ENCODE results near the gene REXO1.

REXO1 gene

DNA sequence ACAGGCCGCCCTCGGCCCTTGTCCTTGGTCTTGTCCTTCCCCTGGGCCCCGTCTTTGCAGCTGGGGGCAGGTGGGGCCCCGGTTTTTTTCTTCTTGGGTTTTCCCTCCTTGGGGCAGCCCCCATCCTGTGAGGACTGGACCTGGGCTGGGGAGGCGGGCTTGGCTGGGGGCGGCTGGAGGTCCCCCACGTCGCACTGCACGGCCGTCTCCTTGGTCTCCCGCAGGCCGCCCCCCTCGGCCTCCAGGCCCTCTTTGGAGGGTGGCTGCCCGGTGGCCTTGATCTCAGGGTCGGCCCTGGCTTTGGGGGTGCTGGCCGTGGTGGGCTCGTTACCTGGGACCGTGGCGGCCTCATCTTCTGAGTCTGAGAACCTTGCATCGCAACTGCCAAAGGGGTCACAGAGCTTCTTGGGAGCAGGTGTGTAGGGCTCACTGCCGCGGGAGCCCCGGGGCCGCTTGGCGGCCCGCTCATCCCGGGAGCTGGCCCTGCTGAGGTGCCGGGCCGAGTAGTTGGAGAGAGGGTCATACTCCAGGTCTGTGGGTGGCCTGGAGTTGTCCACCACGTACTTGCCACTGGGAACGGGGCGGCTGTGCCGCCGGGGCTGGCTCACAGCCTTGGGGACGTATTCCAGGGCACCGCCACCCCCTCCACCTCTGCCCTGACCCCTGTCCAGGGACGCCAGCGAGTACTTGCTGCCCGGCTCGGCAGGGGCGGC, 20.6 kb downstream of the REXO1 start:
- Histone ChIP-seq H3K9me3 (ENCODE audit: control insufficient read depth, low read length) (no peaks in the 10 kb centered on the region), H3K27ac (ENCODE audit: insufficient read depth, low read depth, low read length, poor library complexity, severe bottlenecking) (no peak overlapping the region), H3K4me1 (ENCODE audit: control insufficient read depth, insufficient read depth, low read length) (peaks cover 14% of the 10 kb centered on the region), H3K4me3 (ENCODE audit: insufficient read depth, low read depth, low read length) (no peak overlapping the region), H3K36me3 (ENCODE audit: control insufficient read depth, insufficient read depth, low read length) (no peaks in the 10 kb centered on the region), H3K27me3 (ENCODE audit: control insufficient read depth, insufficient read depth, low read length, poor library complexity, severe bottlenecking) (no peaks in the 10 kb centered on the region)
- 93% methylated on average over 41 of the region's 41 CpGs for WGBS, 2 experiments

DNA sequence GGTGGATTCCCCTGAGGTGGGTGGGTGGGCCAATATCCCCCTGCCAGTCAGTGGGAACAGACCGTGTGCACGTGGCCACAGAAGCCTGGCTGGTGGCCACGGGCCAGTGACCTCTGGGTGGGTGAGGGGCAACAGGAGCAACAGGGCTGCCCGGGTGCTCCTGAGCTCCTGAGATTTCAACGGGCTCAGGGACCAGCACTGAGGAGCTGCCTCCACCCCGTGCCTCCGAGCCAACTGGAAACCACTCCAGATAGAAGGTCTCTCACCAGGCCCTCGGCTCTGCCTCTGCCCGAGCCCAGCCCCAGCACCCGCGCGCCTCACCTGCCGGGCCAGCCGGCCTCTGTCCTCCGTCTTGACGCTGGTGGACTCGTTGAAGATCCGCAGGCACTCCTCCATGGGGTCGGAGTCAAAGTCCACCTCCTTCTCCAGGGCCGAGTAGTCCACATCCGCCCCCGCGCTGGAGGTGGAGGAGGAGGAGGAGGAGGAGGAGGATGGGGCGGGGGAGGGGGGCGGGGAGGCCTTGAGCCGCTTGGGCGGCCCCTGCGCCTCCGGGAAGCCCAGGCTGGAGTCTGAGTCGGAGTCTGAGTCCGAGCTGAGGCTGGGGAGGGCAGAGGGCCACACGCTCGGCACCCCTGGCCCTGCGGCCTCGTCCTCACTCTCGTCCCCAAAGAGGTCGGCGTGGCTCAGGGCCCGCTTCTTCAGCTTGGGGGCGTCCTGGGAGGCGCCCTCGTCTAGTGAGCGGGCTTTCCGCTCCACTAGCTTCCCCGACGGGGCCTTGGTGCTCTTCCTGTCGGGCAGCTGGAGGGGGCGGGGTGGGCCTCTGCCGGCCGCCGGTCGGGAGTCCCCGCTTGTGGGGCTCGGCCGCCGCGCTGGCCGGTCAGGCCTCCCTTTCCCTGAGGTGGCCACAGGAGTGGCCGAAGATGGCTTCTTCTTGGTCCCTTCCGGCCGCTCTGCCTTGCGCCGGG, 21.4 kb downstream of the REXO1 start:
- Histone ChIP-seq H3K4me1 (ENCODE audit: control insufficient read depth, insufficient read depth, low read length) (peaks cover 14% of the 10 kb centered on the region), H3K27me3 (ENCODE audit: control insufficient read depth, insufficient read depth, low read length, poor library complexity, severe bottlenecking) (no peaks in the 10 kb centered on the region), H3K27ac (ENCODE audit: insufficient read depth, low read depth, low read length, poor library complexity, severe bottlenecking) (peak overlapping the region; percentile 48), H3K4me3 (ENCODE audit: insufficient read depth, low read depth, low read length) (no peak overlapping the region), H3K36me3 (ENCODE audit: control insufficient read depth, insufficient read depth, low read length) (peaks cover 1% of the 10 kb centered on the region), H3K9me3 (ENCODE audit: control insufficient read depth, low read length) (no peaks in the 10 kb centered on the region)
- 32% methylated on average over 63 of the region's 63 CpGs for WGBS, 2 experiments

DNA sequence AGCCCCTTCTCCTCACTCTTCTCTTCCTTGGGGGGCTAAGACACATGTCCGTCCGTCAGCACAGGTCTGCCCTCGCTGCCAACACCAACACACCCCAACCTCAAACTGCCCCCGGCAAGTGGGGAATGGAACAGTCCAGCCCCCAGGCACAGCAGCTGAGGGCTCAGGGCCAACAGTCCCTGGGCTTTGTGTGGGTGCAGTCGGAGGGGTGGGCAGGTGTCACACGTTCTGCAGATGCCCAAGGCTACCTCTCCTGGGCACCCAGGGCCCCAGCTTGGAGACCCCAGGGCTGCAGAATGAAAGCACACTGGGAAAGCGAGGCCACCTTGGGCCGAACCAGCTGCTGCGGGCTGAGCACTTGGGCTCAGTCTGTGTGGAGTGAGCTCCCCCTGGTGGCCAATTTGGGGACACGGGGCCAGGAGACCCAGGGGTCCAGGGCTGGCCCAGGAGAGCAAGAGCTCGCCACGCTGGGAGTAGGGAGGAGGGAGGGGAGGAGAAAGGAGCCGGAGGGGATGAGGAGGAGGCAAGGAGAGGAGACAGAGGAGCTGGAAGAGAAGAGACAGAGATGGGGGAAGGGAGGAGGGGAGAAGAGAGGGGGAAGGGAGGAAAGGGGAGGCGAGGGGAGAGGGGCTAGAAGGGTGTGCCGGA, 22.2 kb downstream of the REXO1 start:
- peaks cover 14% of the 10 kb centered on the region for H3K4me1 ChIP-seq (ENCODE audit: control insufficient read depth, insufficient read depth, low read length)
- H3K4me3 ChIP-seq (ENCODE audit: insufficient read depth, low read depth, low read length): no peak overlapping the region
- peak overlapping the region; percentile 48 for H3K27ac ChIP-seq (ENCODE audit: insufficient read depth, low read depth, low read length, poor library complexity, severe bottlenecking)
- 44 to 45% methylated on average over 15 of the region's 15 CpGs for WGBS, 2 experiments
- no peaks in the 10 kb centered on the region for H3K27me3 ChIP-seq (ENCODE audit: control insufficient read depth, insufficient read depth, low read length, poor library complexity, severe bottlenecking)
- peaks cover 8% of the 10 kb centered on the region for H3K36me3 ChIP-seq (ENCODE audit: control insufficient read depth, insufficient read depth, low read length)
- no peaks in the 10 kb centered on the region for H3K9me3 ChIP-seq (ENCODE audit: control insufficient read depth, low read length)

DNA sequence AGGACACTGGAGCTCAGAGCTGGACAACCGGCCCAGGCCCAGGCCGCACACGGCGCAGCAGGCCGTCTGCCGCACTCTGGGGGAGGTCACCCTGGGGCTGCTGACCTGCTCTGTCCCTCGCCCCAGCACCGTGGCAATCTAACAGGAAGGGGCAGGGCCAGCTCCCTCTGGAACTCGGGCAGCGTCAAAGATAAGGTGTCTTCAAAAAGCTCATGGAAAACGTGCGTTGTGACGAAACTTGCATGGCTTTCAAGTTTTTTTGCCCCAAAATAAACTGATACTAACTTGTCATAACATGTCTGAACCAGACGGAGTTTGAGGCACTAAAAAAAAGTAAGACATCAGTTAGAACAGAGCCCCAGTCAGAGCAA, 24.0 kb downstream of the REXO1 start:
- Histone ChIP-seq H3K9me3 (ENCODE audit: control insufficient read depth, low read length) (no peaks in the 10 kb centered on the region), H3K4me3 (ENCODE audit: insufficient read depth, low read depth, low read length) (no peak overlapping the region), H3K36me3 (ENCODE audit: control insufficient read depth, insufficient read depth, low read length) (peaks cover 14% of the 10 kb centered on the region), H3K27ac (ENCODE audit: insufficient read depth, low read depth, low read length, poor library complexity, severe bottlenecking) (no peak overlapping the region), H3K4me1 (ENCODE audit: control insufficient read depth, insufficient read depth, low read length) (peaks cover 18% of the 10 kb centered on the region), H3K27me3 (ENCODE audit: control insufficient read depth, insufficient read depth, low read length, poor library complexity, severe bottlenecking) (no peaks in the 10 kb centered on the region)
- WGBS, 2 experiments: 94% methylated on average over 14 of the region's 14 CpGs

DNA sequence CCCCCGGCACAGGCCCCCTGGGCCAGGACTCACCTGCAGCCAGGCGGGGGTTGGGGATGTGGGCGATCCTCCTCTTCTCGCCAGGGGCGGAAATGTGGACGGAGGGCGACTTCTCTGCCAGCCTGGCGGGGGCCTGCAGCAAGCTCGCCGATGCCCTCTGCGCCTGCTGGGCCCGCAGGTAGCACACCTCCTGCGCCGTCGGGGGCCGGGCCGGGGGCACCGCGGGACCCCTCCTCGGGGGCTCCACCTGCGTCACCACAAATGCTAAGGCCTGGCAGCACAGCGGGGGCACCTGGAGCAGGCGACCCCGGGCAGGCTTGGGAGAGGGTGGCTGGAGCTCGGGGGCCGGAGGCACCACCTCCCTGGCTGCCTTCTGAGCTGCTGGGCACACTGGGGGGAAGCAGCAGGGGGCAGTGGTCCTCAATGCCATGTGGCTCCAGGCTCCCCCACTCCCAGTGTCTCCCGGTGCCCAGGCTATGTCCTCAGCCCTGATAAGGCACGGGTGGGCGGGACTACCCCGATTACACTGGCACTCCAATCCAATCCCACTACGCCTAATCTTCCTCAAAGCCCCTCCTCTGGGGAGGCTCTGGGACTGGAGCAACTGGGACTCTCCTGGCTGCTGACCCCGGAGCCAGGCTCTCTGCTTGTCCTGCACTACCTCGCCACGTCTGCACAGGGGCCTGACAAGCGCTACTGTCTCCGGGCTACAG, 24.6 kb downstream of the REXO1 start:
- 94 to 95% methylated on average over 36 of the region's 36 CpGs for WGBS, 2 experiments
- Histone ChIP-seq H3K27me3 (ENCODE audit: control insufficient read depth, insufficient read depth, low read length, poor library complexity, severe bottlenecking) (no peaks in the 10 kb centered on the region), H3K4me3 (ENCODE audit: insufficient read depth, low read depth, low read length) (no peak overlapping the region), H3K4me1 (ENCODE audit: control insufficient read depth, insufficient read depth, low read length) (peaks cover 18% of the 10 kb centered on the region), H3K27ac (ENCODE audit: insufficient read depth, low read depth, low read length, poor library complexity, severe bottlenecking) (no peak overlapping the region), H3K36me3 (ENCODE audit: control insufficient read depth, insufficient read depth, low read length) (peaks cover 14% of the 10 kb centered on the region), H3K9me3 (ENCODE audit: control insufficient read depth, low read length) (no peaks in the 10 kb centered on the region)

DNA sequence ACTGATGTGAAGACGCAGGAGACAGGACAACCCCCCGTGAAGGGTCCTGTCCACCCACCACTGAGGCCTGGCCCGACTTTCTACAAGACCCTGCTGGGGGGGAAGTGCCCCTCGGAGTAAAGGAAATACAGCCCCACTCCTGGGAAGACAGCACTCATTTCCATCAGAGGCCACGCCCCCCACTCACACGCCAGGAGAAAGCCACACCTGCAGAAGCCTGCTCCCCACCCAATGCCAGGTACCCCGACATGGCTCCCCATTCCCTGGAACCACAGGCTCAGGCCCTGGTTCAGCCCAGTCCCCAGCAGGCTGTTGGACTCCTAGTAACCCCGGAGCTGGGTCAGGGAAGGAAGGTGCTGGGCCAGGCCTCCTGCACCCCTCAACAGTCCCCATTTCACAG, 25.3 kb downstream of the REXO1 start:
- Histone ChIP-seq H3K27me3 (ENCODE audit: control insufficient read depth, insufficient read depth, low read length, poor library complexity, severe bottlenecking) (no peaks in the 10 kb centered on the region), H3K9me3 (ENCODE audit: control insufficient read depth, low read length) (no peaks in the 10 kb centered on the region), H3K27ac (ENCODE audit: insufficient read depth, low read depth, low read length, poor library complexity, severe bottlenecking) (no peak overlapping the region), H3K36me3 (ENCODE audit: control insufficient read depth, insufficient read depth, low read length) (peaks cover 14% of the 10 kb centered on the region), H3K4me3 (ENCODE audit: insufficient read depth, low read depth, low read length) (no peak overlapping the region), H3K4me1 (ENCODE audit: control insufficient read depth, insufficient read depth, low read length) (peaks cover 18% of the 10 kb centered on the region)
- WGBS, 2 experiments: 92 to 94% methylated on average over 8 of the region's 8 CpGs

DNA sequence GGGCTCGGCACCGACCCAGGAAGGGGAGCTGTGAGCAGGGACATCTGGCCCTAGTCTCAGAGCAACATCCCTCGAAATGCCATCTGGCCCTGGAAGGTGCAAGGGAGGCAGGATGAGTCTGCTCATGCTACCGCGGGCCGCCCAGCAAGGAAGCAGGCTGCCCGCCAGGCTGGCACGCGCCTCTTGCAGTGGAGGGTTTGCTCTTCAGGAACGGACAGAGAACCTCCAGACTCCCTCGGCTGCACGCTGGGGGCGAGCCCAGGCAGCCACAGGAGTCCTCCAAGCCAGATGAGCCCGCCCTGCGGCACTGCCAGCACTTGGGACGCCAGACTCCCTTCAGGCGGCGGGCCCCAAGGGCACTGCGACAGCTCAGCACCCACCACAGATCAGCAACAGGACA, 26.1 kb downstream of the REXO1 start:
- Histone ChIP-seq H3K9me3 (ENCODE audit: control insufficient read depth, low read length) (no peaks in the 10 kb centered on the region), H3K4me1 (ENCODE audit: control insufficient read depth, insufficient read depth, low read length) (peaks cover 11% of the 10 kb centered on the region), H3K4me3 (ENCODE audit: insufficient read depth, low read depth, low read length) (no peak overlapping the region), H3K27me3 (ENCODE audit: control insufficient read depth, insufficient read depth, low read length, poor library complexity, severe bottlenecking) (no peaks in the 10 kb centered on the region), H3K36me3 (ENCODE audit: control insufficient read depth, insufficient read depth, low read length) (peaks cover 19% of the 10 kb centered on the region), H3K27ac (ENCODE audit: insufficient read depth, low read depth, low read length, poor library complexity, severe bottlenecking) (no peak overlapping the region)
- WGBS, 2 experiments: 93 to 96% methylated on average over 19 of the region's 19 CpGs

DNA sequence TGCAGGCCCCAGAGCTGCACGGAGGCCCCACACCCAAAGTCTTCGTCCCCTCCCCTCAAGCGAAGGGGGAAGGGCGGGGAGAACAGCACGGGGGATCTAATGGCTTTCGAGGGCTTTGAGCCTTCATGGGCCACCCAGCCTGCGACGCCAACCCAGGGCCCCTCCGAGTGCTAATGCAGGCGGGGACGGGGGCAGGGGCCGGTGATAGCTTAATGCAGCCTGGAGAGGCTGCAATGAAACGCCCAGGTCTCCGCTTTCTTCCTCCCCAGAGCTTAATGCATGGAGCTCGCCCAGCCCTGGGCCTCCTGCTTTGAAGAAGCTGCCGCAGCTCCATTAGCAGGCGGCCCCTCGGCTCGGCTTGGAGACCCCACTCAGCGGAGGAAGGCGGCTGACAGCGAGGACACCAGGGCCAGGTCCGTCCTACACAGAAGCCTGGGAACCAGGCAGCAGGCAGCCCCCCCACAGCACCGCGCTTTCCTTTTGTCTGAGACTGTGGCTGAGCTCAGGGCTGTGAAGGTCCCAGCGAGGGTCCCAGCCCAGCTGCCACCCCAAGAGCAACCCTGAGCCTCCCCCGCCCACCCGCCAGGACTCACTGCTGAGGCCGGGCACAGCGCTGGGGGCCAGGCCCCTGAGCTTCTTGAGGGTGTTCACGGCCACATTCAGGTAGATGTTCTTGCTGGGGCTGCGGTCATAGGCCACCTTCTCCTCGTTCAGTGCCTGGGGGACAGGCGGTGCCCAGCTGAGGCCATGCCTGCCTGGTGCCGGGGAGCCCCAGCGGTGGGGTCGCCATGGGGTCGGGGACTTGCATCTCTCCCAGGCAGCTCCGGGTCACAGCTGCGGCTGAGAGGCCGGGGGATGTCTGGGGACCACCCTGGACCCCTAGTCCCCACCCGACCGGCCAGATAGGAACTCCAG, 28.7 kb downstream of the REXO1 start:
- 90 to 91% methylated on average over 43 of the region's 43 CpGs for WGBS, 2 experiments

DNA sequence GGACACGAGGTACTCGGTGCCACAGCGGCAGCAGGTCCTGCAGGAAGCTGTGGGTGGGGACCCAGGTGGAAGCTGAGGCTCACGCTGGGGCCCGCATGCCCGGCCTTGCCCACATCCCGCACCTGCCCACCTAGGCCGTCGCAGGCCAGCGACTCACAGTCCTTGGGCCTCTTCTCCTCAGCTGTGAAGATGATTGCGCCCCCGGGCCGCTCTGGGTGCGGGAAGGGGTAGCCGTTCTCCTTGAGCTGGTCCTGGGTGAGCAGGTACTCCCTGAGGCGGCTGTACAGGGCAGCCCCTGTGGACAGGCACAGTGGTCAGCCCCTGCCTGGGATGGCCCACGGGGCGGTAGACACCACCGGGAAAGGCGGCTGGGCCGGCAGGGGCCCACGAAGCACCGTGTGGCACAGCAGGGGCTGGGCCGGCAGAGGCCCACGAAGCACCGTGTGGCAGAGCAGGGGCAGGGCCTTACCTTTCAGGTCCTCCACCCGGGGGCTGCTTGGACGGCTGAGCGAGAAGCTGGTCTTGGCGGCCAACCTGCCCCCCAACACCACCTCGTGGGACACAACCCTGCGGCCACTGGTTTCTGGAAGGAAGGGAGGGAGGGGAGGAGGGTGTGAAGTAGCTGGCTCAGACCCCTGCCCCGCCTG, 29.6 kb downstream of the REXO1 start:
- Histone ChIP-seq H3K36me3 (ENCODE audit: control insufficient read depth, insufficient read depth, low read length) (peaks cover 24% of the 10 kb centered on the region), H3K4me1 (ENCODE audit: control insufficient read depth, insufficient read depth, low read length) (peaks cover 4% of the 10 kb centered on the region), H3K27ac (ENCODE audit: insufficient read depth, low read depth, low read length, poor library complexity, severe bottlenecking) (no peak overlapping the region), H3K4me3 (ENCODE audit: insufficient read depth, low read depth, low read length) (no peak overlapping the region), H3K27me3 (ENCODE audit: control insufficient read depth, insufficient read depth, low read length, poor library complexity, severe bottlenecking) (no peaks in the 10 kb centered on the region), H3K9me3 (ENCODE audit: control insufficient read depth, low read length) (no peaks in the 10 kb centered on the region)
- 95% methylated on average over 31 to 33 of the region's 33 CpGs for WGBS, 2 experiments

More for the DNA sequence above, 28.7 kb downstream of the REXO1 start:
- H3K27me3 ChIP-seq (ENCODE audit: control insufficient read depth, insufficient read depth, low read length, poor library complexity, severe bottlenecking): no peaks in the 10 kb centered on the region
- H3K36me3 ChIP-seq (ENCODE audit: control insufficient read depth, insufficient read depth, low read length): peaks cover 24% of the 10 kb centered on the region
- H3K4me3 ChIP-seq (ENCODE audit: insufficient read depth, low read depth, low read length): no peak overlapping the region
- no peak overlapping the region for H3K27ac ChIP-seq (ENCODE audit: insufficient read depth, low read depth, low read length, poor library complexity, severe bottlenecking)
- H3K4me1 ChIP-seq (ENCODE audit: control insufficient read depth, insufficient read depth, low read length): peaks cover 4% of the 10 kb centered on the region
- no peaks in the 10 kb centered on the region for H3K9me3 ChIP-seq (ENCODE audit: control insufficient read depth, low read length)

All from ectodermal cell (in vitro differentiated cells).